Glutamatergic neuron (in vitro differentiated cells): ENCODE data around the gene ZNF548. TPM values are rescaled to one million over a fixed set of nuclear protein-coding genes. Genes with fewer than 3 reads are reported as not detected.

Source experiments
- DNase-seq: peaks from one replicate; pipeline ENCODE4 v3.0.0; 2022
- H3K27ac Mint-ChIP-seq: one replicate; pipeline ENCODE4 v1.8.0; 2020; ENCODE audit warnings: mild to moderate bottlenecking, mixed read lengths, inconsistent platforms; ENCODE audit not compliant: unreplicated experiment
- H3K27me3 Mint-ChIP-seq: one replicate; pipeline ENCODE4 v1.8.0; 2020; ENCODE audit warnings: mild to moderate bottlenecking, moderate library complexity, mixed read lengths, inconsistent platforms; ENCODE audit not compliant: unreplicated experiment
- H3K36me3 Mint-ChIP-seq: one replicate; pipeline ENCODE4 v1.8.0; 2020; ENCODE audit warnings: mild to moderate bottlenecking, mixed read lengths, inconsistent platforms; ENCODE audit not compliant: unreplicated experiment
- H3K4me1 Mint-ChIP-seq: one replicate; pipeline ENCODE4 v1.8.0; 2020; ENCODE audit warnings: mild to moderate bottlenecking, low read depth, mixed read lengths, inconsistent platforms; ENCODE audit not compliant: unreplicated experiment
- H3K4me3 Mint-ChIP-seq: one replicate; pipeline ENCODE4 v1.8.0; 2020; ENCODE audit warnings: mild to moderate bottlenecking, mixed read lengths, inconsistent platforms; ENCODE audit not compliant: unreplicated experiment
- H3K9me3 Mint-ChIP-seq: one replicate; pipeline ENCODE4 v1.8.0; 2020; ENCODE audit warnings: mild to moderate bottlenecking, moderate library complexity, mixed read lengths, inconsistent platforms; ENCODE audit not compliant: unreplicated experiment
- long read RNA-seq: library from polyadenylated mRNA; unstranded; transcript quantifications from one replicate; pipeline ENCODE4 v2.0.0, GENCODE V29; 2020; ENCODE audit not compliant: unreplicated experiment
- total RNA-seq: library from RNA; stranded (reverse); fragmentation: NEBNext Ultra II Directional; extraction: Animal tissue kit (Norgen Biotek cat#: 25700); gene quantifications from one replicate; pipeline ENCODE4 v1.2.1, GENCODE V29; 2021; ENCODE audit not compliant: unreplicated experiment
- TF ChIP-seq, protein P1 (sequence below): fragments of 200-600 bp; sonication (generic); IDR thresholded peaks from one replicate; pipeline ENCODE4 v1.5.0; 2021; ENCODE audit not compliant: partially characterized antibody, unreplicated experiment

The ZNF548 gene
- total RNA-seq = 35.4 TPM
- long read RNA-seq, transcript ZNF548-201 (4 exons, 2,115 nt) = major isoform, 5 of 5 reads
- long read RNA-seq, partial matches to known transcripts = 0 of 5 reads
- long read RNA-seq, other reads (novel, unspliced or antisense) = 0 of 5 reads

DNA sequence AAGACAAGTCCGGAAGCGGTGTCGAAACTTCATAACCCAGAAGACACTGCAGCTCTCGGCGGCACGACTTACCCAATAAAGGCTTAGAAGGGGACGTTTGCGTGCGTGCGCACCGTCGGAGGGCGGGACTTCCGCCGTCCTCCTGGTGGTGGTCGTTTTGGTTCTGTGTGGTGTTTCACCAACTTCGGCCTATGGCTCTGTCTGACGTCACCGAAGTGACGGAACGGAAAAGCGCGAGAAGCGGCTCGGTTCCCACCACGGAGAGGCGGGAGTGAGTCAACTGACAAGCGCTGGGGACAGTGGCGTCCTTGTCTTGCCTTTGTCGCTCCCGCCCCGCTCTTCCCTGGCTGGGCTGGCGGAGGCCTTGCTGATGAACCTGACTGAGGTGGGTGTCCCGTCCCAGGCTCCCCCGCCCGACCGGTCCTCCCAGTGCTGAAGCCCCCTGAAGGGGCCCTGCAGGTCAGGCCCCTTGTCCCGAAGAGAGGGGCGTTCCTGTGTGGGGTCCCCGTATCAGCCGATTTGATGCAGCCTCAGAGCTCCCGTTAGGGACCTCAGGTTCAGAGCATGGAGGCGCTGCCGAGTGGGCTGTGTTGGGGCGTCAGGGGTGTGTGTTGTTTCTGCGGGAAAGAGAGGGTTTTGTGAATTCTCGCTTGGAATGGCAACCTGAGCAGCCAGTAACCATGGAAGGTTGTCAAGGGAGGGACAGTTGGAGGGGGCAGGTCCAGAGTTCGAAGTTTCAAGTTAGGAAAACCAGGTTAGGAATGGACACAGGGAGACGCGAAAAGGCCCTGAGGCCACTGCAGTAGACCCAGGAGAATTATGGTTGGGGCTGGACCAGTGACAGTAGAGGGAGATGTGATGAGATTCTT is at the start of gene ZNF548:
TSS of gene ZNF548 (plus strand) at position 125 of the 869 bp plus-strand sequence. CDS start at position 371, 246 bp downstream.
- peaks cover 7% of the 10 kb centered on the region for H3K27me3 Mint-ChIP-seq
- DNase-seq = peak; percentile 97
- H3K36me3 Mint-ChIP-seq = peaks cover 6% of the 10 kb centered on the region
- H3K4me3 Mint-ChIP-seq = peak within 1 kb of the TSS; percentile 98
- TF ChIP-seq, protein P1, sequence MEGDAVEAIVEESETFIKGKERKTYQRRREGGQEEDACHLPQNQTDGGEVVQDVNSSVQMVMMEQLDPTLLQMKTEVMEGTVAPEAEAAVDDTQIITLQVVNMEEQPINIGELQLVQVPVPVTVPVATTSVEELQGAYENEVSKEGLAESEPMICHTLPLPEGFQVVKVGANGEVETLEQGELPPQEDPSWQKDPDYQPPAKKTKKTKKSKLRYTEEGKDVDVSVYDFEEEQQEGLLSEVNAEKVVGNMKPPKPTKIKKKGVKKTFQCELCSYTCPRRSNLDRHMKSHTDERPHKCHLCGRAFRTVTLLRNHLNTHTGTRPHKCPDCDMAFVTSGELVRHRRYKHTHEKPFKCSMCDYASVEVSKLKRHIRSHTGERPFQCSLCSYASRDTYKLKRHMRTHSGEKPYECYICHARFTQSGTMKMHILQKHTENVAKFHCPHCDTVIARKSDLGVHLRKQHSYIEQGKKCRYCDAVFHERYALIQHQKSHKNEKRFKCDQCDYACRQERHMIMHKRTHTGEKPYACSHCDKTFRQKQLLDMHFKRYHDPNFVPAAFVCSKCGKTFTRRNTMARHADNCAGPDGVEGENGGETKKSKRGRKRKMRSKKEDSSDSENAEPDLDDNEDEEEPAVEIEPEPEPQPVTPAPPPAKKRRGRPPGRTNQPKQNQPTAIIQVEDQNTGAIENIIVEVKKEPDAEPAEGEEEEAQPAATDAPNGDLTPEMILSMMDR = no peak
- peaks cover 11% of the 10 kb centered on the region for H3K9me3 Mint-ChIP-seq
- peak within 1 kb of the TSS; percentile 92 for H3K27ac Mint-ChIP-seq
- H3K4me1 Mint-ChIP-seq = peaks cover 5% of the 10 kb centered on the region

GRCh38 chr19:57342582-57342981 is 47.1 kb upstream of the ZNF548 start:
- H3K4me1 Mint-ChIP-seq = no peaks in the 10 kb centered on the region
- H3K4me3 Mint-ChIP-seq = no peak overlapping the region
- H3K27me3 Mint-ChIP-seq = no peaks in the 10 kb centered on the region
- TF ChIP-seq, protein P1 = no peak
- H3K9me3 Mint-ChIP-seq = no peaks in the 10 kb centered on the region
- no peaks in the 10 kb centered on the region for H3K36me3 Mint-ChIP-seq
- DNase-seq = no peak
- H3K27ac Mint-ChIP-seq = no peak overlapping the region

- Mint-ChIP-seq H3K4me3 (no peak overlapping the region), H3K27ac (no peak overlapping the region), H3K27me3 (no peaks in the 10 kb centered on the region), H3K9me3 (peaks cover 9% of the 10 kb centered on the region), H3K4me1 (peaks cover 11% of the 10 kb centered on the region), H3K36me3 (no peaks in the 10 kb centered on the region)
- no peak for DNase-seq
- TF ChIP-seq, protein P1 = no peak
Measured at GRCh38 chr19:57348136-57348535, 41.5 kb upstream of the ZNF548 start.

- peak within 1 kb of the TSS; percentile 92 for H3K27ac Mint-ChIP-seq
- peaks cover 3% of the 10 kb centered on the region for H3K36me3 Mint-ChIP-seq
- peak within 1 kb of the TSS; percentile 99 for H3K4me3 Mint-ChIP-seq
- DNase-seq = peak; percentile 86
- H3K9me3 Mint-ChIP-seq = peaks cover 9% of the 10 kb centered on the region
- H3K27me3 Mint-ChIP-seq = no peaks in the 10 kb centered on the region
- H3K4me1 Mint-ChIP-seq = peaks cover 11% of the 10 kb centered on the region
- TF ChIP-seq, protein P1 = no peak
Measured at GRCh38 chr19:57350877-57351805, 38.5 kb upstream of the ZNF548 start, which contains the start of gene ZNF304. Gene ZNF304 (plus strand): TSS chr19:57351271. CDS start chr19:57351665, 394 bp downstream.
